DND-41 (cell line): ENCODE data around the gene GPA33.

Experiments
- ATAC-seq: fragments of 200-7000 bp; cut with Tn5 transposase; 3 replicates; pipeline ENCODE4 v1.9.1; 2021; ENCODE audit warnings: low read depth; ENCODE audit not compliant: insufficient read depth
- DNase-seq: peaks from one replicate; pipeline ENCODE4 v3.0.0-alpha.2; 2020
- H2AFZ ChIP-seq: 2 replicates; pipeline ENCODE4 v1.6.0; 2012; ENCODE audit warnings: low read depth, low read length
- H3K27ac ChIP-seq: 2 replicates; pipeline ENCODE4 v1.5.1; 2012; ENCODE audit warnings: low read length, inconsistent platforms
- H3K27me3 ChIP-seq: fragments of 200-600 bp; sonication (generic); 2 replicates; pipeline ENCODE4 v1.6.0; 2012; ENCODE audit warnings: low read length, mild to moderate bottlenecking, inconsistent platforms; ENCODE audit not compliant: insufficient read depth, poor library complexity
- H3K36me3 ChIP-seq: 2 replicates; pipeline ENCODE4 v1.5.1; 2012; ENCODE audit warnings: low read length, inconsistent platforms; ENCODE audit not compliant: insufficient read depth
- H3K4me1 ChIP-seq: 2 replicates; pipeline ENCODE4 v1.5.1; 2012; ENCODE audit warnings: mild to moderate bottlenecking, low read length; ENCODE audit not compliant: insufficient read depth
- H3K4me2 ChIP-seq: 2 replicates; pipeline ENCODE4 v1.6.0; 2012; ENCODE audit warnings: mild to moderate bottlenecking, moderate library complexity, low read length, inconsistent platforms; ENCODE audit not compliant: insufficient read depth
- H3K4me3 ChIP-seq, 2 experiments: fragments of 200-600 bp in 1 of 2; shearing (Covaris generic) in 1 of 2; 2 replicates each; pipeline ENCODE4 v1.5.1; 2012 to 2016; ENCODE audit warnings: inconsistent platforms in 2 of 2, low read length in 2 of 2, mild to moderate bottlenecking in 2 of 2, low read depth in 1 of 2, moderate library complexity in 1 of 2
- H3K79me2 ChIP-seq: 2 replicates; pipeline ENCODE4 v1.6.0; 2012; ENCODE audit warnings: low read length, inconsistent platforms; ENCODE audit not compliant: insufficient read depth
- H3K9ac ChIP-seq: 2 replicates; pipeline ENCODE4 v1.6.0; 2012; ENCODE audit warnings: low read depth, mild to moderate bottlenecking, inconsistent platforms, low read length, moderate library complexity
- H3K9me3 ChIP-seq: 2 replicates; pipeline ENCODE4 v1.5.1; 2012; ENCODE audit warnings: low read length, moderate library complexity, mild to moderate bottlenecking, inconsistent platforms; ENCODE audit not compliant: insufficient read depth, severe bottlenecking
- H4K20me1 ChIP-seq: 2 replicates; pipeline ENCODE4 v1.6.0; 2012; ENCODE audit warnings: low read length; ENCODE audit not compliant: insufficient read depth
- EZH2 ChIP-seq: IDR thresholded peaks from 3 replicates; pipeline ENCODE4 v1.6.1; 2012; ENCODE audit warnings: borderline replicate concordance, low read depth, mild to moderate bottlenecking, moderate library complexity, low read length, inconsistent platforms; ENCODE audit not compliant: severe bottlenecking
- TF ChIP-seq, protein P1 (sequence below): IDR thresholded peaks from 2 replicates; pipeline ENCODE4 v1.5.1; 2012; ENCODE audit warnings: borderline replicate concordance, low read length, moderate library complexity, mild to moderate bottlenecking; ENCODE audit not compliant: poor library complexity, severe bottlenecking; ENCODE audit errors: extremely low read depth

GPA33 gene

GRCh38 chr1:167084757-167085156 is 5.4 kb downstream of the GPA33 start:
- Histone ChIP-seq H3K27ac (no peak overlapping the region), H3K36me3 (no peaks in the 10 kb centered on the region), H3K27me3 (no peaks in the 10 kb centered on the region), H3K9ac (no peak overlapping the region), H3K4me2 (no peak overlapping the region), H3K4me3 (no peak overlapping the region), H4K20me1 (no peaks in the 10 kb centered on the region), H2AFZ (no peak overlapping the region), H3K9me3 (no peaks in the 10 kb centered on the region), H3K79me2 (no peaks in the 10 kb centered on the region), H3K4me1 (peaks cover 16% of the 10 kb centered on the region)
- ATAC-seq (no peak), DNase-seq (no peak)
- no peak for TF ChIP-seq EZH2
- TF ChIP-seq, protein P1, sequence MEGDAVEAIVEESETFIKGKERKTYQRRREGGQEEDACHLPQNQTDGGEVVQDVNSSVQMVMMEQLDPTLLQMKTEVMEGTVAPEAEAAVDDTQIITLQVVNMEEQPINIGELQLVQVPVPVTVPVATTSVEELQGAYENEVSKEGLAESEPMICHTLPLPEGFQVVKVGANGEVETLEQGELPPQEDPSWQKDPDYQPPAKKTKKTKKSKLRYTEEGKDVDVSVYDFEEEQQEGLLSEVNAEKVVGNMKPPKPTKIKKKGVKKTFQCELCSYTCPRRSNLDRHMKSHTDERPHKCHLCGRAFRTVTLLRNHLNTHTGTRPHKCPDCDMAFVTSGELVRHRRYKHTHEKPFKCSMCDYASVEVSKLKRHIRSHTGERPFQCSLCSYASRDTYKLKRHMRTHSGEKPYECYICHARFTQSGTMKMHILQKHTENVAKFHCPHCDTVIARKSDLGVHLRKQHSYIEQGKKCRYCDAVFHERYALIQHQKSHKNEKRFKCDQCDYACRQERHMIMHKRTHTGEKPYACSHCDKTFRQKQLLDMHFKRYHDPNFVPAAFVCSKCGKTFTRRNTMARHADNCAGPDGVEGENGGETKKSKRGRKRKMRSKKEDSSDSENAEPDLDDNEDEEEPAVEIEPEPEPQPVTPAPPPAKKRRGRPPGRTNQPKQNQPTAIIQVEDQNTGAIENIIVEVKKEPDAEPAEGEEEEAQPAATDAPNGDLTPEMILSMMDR = no peak

GRCh38 chr1:167083871-167084270 is 6.3 kb downstream of the GPA33 start:
- Histone ChIP-seq H3K36me3 (no peaks in the 10 kb centered on the region), H3K4me1 (peaks cover 8% of the 10 kb centered on the region), H3K79me2 (no peaks in the 10 kb centered on the region), H3K27me3 (no peaks in the 10 kb centered on the region), H4K20me1 (no peaks in the 10 kb centered on the region), H2AFZ (no peak overlapping the region), H3K4me3 (no peak overlapping the region), H3K27ac (no peak overlapping the region), H3K9me3 (no peaks in the 10 kb centered on the region), H3K4me2 (no peak overlapping the region), H3K9ac (no peak overlapping the region)
- TF ChIP-seq, protein P1 = no peak
- no peak for TF ChIP-seq EZH2
- ATAC-seq (no peak), DNase-seq (no peak)

DNA sequence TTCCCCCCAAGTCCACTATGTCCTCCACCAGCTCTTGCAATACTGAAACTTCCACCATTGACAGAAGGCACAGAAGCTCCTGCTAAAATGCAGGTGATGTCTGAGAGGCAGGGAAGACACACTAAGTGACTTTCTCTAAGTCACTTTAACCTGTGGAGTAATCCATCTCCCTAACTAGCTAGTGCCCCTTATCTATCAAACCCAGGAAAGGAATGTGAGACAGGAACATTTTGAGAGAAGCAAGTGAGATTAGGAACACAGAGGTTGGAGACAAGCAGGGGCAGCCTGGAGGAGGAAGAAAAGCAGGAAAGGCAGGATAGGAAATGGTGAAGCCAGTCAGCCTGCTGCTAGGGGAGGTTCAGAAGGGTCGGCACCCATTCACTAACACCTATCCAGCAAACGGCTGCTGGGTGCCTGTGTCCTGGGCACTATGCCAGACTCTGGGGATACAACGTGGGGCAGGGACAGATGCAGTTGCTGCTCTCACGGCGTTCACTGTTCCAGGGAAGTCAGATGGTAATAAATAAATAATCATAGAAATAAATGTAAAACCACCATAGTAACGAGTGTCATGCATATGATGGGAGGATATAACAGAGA is 7.0 kb downstream of the GPA33 start:
- H3K27me3 ChIP-seq = no peaks in the 10 kb centered on the region
- no peak overlapping the region for H3K9ac ChIP-seq
- 0 out of 2 replicates have a peak, but pooled peaks cover under 1% of the 10 kb centered on the region for H3K4me1 ChIP-seq
- no peaks in the 10 kb centered on the region for H3K36me3 ChIP-seq
- no peaks in the 10 kb centered on the region for H3K9me3 ChIP-seq
- H3K4me2 ChIP-seq = no peak overlapping the region
- H3K27ac ChIP-seq = no peak overlapping the region
- no peak overlapping the region; the same call in 1 of the 2 replicates for H2AFZ ChIP-seq
- TF ChIP-seq, protein P1 = no peak
- no peak for TF ChIP-seq EZH2
- no peak for ATAC-seq
- no peaks in the 10 kb centered on the region for H3K79me2 ChIP-seq
- no peak for DNase-seq
- no peak overlapping the region for H3K4me3 ChIP-seq
- H4K20me1 ChIP-seq = no peaks in the 10 kb centered on the region
